ENCODE results near the gene COQ5. TPM values are rescaled to one million over a fixed set of nuclear protein-coding genes. Genes with fewer than 3 reads are reported as not detected.

The COQ5 gene
- total RNA-seq, 1 experiment from 2014 or later, result 35.1 TPM

DNA sequence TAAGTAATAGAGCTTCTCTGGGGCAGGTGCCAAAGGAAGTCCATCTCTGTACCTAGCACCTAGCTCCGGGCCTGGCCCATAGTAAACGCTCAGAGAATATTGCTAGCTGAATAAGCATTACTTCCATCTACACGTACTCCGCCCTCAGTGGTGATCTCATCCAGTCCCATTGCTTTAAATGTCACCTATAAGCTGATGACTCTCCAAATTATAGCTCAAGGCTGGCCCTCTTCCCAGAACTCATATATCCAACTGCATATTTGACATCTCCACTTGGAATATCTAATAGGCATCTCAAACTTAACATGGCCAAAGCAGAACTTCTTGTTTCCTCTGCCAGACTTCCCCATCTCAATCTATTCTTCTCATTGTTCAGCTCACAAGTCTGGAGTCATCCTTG, 39.9 kb downstream of the COQ5 start:
- ChIA-PET CTCF (interaction anchor here (1.1 to 1.9 kb wide), 2 partner anchors 14 to 23 kb away, joined by 4 read pairs; no protein-coding TSS in a partner anchor), POLR2A (no interaction called here)
- TF ChIP-seq NR2C2 (CRISPR knock-in tag; IDR thresholded peaks at IDR 0.05) (no peak), STAT6 (CRISPR knock-in tag; conservative IDR thresholded peaks at IDR 0.05; ENCODE audit: low read depth) (no peak), KAT7 (CRISPR knock-in tag; IDR thresholded peaks at IDR 0.05; ENCODE audit: borderline replicate concordance) (no peak), ELF4 (CRISPR knock-in tag; IDR thresholded peaks at IDR 0.05; ENCODE audit: low read depth) (no peak), E2F5 (CRISPR knock-in tag; IDR thresholded peaks at IDR 0.05) (no peak), ZNF263 (CRISPR knock-in tag; IDR thresholded peaks at IDR 0.05; ENCODE audit: low read depth) (no peak), USF1 (CRISPR knock-in tag; IDR thresholded peaks at IDR 0.05) (no peak), ZMAT4 (CRISPR knock-in tag; IDR thresholded peaks at IDR 0.05) (no peak), ZNF425 (CRISPR knock-in tag; conservative IDR thresholded peaks at IDR 0.05) (no peak), ERG (CRISPR knock-in tag; IDR thresholded peaks at IDR 0.05) (no peak), IRF2 (CRISPR knock-in tag; IDR thresholded peaks at IDR 0.05; ENCODE audit: borderline replicate concordance, low read depth) (no peak), FOXP1 (CRISPR knock-in tag; IDR thresholded peaks at IDR 0.05; ENCODE audit: borderline replicate concordance) (no peak), GABPB1 (CRISPR knock-in tag; IDR thresholded peaks at IDR 0.05) (no peak), HMGA2 (CRISPR knock-in tag; IDR thresholded peaks at IDR 0.05) (no peak), FOXK1 (CRISPR knock-in tag; IDR thresholded peaks at IDR 0.05) (no peak), ZNF219 (CRISPR knock-in tag; IDR thresholded peaks at IDR 0.05; ENCODE audit: borderline replicate concordance) (no peak)
- TF ChIP-seq, protein P1, sequence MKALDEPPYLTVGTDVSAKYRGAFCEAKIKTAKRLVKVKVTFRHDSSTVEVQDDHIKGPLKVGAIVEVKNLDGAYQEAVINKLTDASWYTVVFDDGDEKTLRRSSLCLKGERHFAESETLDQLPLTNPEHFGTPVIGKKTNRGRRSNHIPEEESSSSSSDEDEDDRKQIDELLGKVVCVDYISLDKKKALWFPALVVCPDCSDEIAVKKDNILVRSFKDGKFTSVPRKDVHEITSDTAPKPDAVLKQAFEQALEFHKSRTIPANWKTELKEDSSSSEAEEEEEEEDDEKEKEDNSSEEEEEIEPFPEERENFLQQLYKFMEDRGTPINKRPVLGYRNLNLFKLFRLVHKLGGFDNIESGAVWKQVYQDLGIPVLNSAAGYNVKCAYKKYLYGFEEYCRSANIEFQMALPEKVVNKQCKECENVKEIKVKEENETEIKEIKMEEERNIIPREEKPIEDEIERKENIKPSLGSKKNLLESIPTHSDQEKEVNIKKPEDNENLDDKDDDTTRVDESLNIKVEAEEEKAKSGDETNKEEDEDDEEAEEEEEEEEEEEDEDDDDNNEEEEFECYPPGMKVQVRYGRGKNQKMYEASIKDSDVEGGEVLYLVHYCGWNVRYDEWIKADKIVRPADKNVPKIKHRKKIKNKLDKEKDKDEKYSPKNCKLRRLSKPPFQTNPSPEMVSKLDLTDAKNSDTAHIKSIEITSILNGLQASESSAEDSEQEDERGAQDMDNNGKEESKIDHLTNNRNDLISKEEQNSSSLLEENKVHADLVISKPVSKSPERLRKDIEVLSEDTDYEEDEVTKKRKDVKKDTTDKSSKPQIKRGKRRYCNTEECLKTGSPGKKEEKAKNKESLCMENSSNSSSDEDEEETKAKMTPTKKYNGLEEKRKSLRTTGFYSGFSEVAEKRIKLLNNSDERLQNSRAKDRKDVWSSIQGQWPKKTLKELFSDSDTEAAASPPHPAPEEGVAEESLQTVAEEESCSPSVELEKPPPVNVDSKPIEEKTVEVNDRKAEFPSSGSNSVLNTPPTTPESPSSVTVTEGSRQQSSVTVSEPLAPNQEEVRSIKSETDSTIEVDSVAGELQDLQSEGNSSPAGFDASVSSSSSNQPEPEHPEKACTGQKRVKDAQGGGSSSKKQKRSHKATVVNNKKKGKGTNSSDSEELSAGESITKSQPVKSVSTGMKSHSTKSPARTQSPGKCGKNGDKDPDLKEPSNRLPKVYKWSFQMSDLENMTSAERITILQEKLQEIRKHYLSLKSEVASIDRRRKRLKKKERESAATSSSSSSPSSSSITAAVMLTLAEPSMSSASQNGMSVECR (CRISPR knock-in tag; IDR thresholded peaks at IDR 0.05; ENCODE audit: borderline replicate concordance), result no peak
- Mint-ChIP-seq H3K27ac (0 out of 2 replicates have a peak overlapping the region, but pooled peaks have one; percentile 0), H3K9me3 (no peaks in the 10 kb centered on the region), H3K27me3 (ENCODE audit: low read depth) (no peaks in the 10 kb centered on the region), H3K4me3 (no peak overlapping the region), H3K36me3 (no peaks in the 10 kb centered on the region), H3K4me1 (no peaks in the 10 kb centered on the region)
- ATAC-seq (no peak), DNase-seq (ENCODE audit: low spot score) (no peak)
